ENCODE data around the gene MED8. TPM values are rescaled to one million over a fixed set of nuclear protein-coding genes. Genes with fewer than 3 reads are reported as not detected.
"Not testable (repeated sequence)": the region's sequence is repeated elsewhere in the genome, so short reads cannot be mapped to it uniquely, and the experiment has no call there.

Gene MED8
- total RNA-seq, 1 experiment from 2014 or later = 60.7 TPM

DNA sequence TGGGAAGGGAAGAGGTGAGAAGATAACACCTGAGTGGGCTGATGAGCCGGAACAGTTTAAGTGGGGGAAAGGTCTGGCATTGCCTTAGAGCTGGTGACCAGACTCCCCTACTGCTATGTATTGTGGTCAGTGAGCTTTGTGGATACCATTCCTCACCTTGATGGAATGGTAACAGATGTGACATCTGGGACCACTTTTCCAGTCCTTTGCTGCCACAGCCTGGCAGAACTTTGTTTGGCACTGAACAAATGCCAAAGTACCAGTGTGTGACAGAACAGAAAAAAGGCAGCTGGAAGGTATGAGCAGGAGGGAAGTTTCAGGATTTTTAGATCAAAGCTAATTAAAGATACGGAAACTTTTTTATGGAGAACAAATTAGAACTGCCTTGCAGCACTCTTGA is 6.2 kb downstream of the MED8 start:
- no peak for DNase-seq (ENCODE audit: low read depth in 1 of 2, low spot score in 2 of 2)
- Histone ChIP-seq H3K27me3 (replicated peaks) (no peaks in the 10 kb centered on the region), H3K9me3 (replicated peaks) (no peaks in the 10 kb centered on the region), H3K4me3 (no peak overlapping the region), H3K27ac (no peak overlapping the region), H3K36me3 (peaks cover 75% of the 10 kb centered on the region), H3K4me1 (replicated peaks) (peaks cover 9% of the 10 kb centered on the region)

DNA sequence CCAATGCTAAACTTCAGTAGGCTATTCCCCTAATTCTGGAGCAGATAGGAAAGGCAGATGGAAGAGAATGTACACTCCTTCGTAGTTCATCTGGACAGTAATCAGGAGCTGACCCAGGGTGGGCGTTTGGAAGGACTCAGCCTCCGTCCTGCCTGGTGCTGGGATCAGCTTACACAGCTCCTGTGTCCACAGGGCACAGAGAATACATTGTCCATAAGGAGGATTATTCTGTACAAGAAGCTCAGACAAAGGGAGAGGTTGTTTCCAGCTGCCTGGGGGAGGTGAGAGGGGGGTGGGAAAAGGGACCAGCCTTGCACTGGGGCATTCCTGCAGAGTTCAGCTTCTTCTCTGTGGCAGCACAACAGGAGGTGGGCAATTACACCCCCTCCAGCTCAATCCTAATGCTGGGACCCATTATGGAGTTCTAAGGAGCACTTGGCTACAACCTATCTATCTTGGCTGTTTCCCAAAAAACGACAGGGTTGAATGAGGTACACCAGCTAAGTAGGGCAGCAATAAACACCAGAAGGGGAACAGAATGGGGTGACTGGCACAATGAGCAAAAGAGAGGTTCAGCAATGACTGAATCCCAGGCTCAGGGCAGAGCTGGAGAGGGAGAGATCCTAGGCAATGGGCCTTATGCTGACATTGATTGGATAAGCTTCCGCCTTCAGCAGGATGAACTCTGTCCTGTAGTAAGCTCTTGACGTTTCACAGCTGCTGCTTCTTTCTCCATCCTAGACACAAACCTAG is 7.4 kb downstream of the MED8 start:
- H3K36me3 ChIP-seq = peaks cover 62% of the 10 kb centered on the region
- H3K27me3 ChIP-seq (replicated peaks) = no peaks in the 10 kb centered on the region
- H3K9me3 ChIP-seq (replicated peaks) = no peaks in the 10 kb centered on the region
- no peak overlapping the region for H3K27ac ChIP-seq
- DNase-seq (ENCODE audit: low read depth in 1 of 2, low spot score in 2 of 2) = no peak
- no peaks in the 10 kb centered on the region for H3K4me1 ChIP-seq (replicated peaks)
- H3K4me3 ChIP-seq = no peak overlapping the region

DNA sequence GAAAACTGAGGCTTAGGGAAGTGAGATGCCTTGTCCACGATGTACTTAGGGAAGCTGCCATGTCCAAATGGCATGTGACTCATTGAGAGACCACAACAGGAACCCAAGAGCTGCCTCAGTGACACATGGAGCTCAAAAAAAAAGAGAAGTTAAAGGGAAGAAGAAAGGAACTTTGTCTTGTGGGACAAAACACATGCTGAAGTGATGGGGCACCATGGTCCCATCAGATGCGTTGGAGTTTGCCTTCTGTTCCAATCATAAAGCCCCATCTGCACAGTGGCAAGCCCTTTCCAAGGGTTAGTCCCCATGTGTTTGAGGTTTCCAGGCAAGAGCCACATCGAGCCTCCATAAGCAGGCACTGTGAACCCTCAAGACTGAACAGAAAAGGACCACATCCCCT is 8.0 kb downstream of the MED8 start:
- no peaks in the 10 kb centered on the region for H3K4me1 ChIP-seq (replicated peaks)
- no peak overlapping the region for H3K4me3 ChIP-seq
- peaks cover 56% of the 10 kb centered on the region for H3K36me3 ChIP-seq
- H3K27ac ChIP-seq = no peak overlapping the region
- no peak for DNase-seq (ENCODE audit: low read depth in 1 of 2, low spot score in 2 of 2)
- H3K27me3 ChIP-seq (replicated peaks) = no peaks in the 10 kb centered on the region
- no peaks in the 10 kb centered on the region for H3K9me3 ChIP-seq (replicated peaks)

DNA sequence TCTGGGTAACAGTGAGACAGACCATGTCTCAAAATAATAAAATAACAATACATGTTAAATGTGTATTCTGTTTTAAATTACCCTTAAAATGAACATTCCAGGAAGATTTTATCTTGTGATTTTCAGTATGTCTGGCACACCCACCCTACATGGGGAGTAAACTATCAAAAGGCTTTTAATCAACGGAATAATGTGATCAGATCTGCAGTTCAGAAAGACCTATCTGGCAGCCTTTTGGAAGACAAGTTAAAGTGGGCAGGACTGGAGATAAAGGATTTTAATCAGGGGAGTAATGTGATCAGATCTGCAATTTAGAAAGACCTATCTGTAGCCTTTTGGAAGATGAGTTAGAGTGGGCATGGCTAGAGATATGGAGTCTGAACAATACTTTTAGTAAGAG is 10.1 kb downstream of the MED8 start:
- no peaks in the 10 kb centered on the region for H3K27me3 ChIP-seq (replicated peaks)
- no peak for DNase-seq (ENCODE audit: low read depth in 1 of 2, low spot score in 2 of 2)
- no peak overlapping the region for H3K4me3 ChIP-seq
- H3K36me3 ChIP-seq = peaks cover 40% of the 10 kb centered on the region
- no peak overlapping the region for H3K27ac ChIP-seq
- H3K4me1 ChIP-seq (replicated peaks) = no peaks in the 10 kb centered on the region
- H3K9me3 ChIP-seq (replicated peaks) = no peaks in the 10 kb centered on the region

DNA sequence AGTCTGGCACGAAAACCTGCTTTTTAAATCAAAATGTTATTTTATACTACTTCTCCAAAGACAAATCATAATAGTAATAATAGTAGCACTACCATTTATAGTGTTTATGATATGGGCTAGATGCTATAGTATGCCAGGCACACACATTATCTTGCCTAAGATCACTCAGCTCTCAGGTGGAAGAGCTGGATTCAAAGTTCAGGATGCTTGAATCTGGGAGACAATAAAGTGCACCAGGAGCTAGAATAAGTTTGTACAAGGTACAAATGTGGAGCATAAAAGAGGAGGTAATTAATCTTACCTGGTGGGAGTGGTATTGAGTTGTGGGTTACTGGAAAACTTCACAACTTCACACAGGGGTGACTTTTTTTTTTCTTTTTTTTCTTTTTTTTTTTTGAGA is 11.8 kb downstream of the MED8 start:
- no peak for DNase-seq (ENCODE audit: low read depth in 1 of 2, low spot score in 2 of 2)
- peaks cover 26% of the 10 kb centered on the region for H3K36me3 ChIP-seq
- peaks cover 12% of the 10 kb centered on the region for H3K4me1 ChIP-seq (replicated peaks)
- no peak overlapping the region for H3K4me3 ChIP-seq
- no peak overlapping the region for H3K27ac ChIP-seq
- no peaks in the 10 kb centered on the region for H3K27me3 ChIP-seq (replicated peaks)
- 0 out of 2 replicates have a peak, but pooled peaks cover under 1% of the 10 kb centered on the region for H3K9me3 ChIP-seq (replicated peaks)

DNA sequence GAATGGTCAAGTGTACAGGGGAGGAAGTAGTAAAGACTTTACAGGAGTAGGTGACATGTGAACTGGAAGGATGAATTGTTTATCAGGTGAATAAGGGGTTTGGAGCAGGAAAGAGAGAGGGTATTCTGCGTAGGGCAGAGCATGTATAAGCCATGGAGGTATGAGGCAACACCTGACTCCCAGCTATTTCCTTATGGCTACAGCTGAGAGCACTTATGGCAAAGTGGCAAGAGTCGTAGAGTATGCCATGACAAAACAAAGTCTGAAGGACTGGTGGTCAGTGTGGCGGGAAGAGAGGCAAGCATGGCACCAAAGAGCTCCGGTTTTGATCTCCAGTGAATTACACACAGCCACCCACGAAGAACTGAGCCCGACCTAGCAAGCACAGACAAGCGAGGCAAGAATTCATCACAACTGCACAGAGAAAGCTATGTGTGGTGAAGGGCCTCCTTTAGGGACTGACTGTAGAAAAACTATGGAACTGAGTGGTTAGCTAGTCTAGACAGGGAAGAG is 12.8 kb downstream of the MED8 start:
- Histone ChIP-seq H3K4me3 (no peak overlapping the region), H3K27ac (no peak overlapping the region), H3K36me3 (peaks cover 22% of the 10 kb centered on the region), H3K27me3 (replicated peaks) (no peaks in the 10 kb centered on the region), H3K9me3 (replicated peaks) (0 out of 2 replicates have a peak, but pooled peaks cover 3% of the 10 kb centered on the region), H3K4me1 (replicated peaks) (peaks cover 19% of the 10 kb centered on the region)
- no peak for DNase-seq (ENCODE audit: low read depth in 1 of 2, low spot score in 2 of 2)

DNA sequence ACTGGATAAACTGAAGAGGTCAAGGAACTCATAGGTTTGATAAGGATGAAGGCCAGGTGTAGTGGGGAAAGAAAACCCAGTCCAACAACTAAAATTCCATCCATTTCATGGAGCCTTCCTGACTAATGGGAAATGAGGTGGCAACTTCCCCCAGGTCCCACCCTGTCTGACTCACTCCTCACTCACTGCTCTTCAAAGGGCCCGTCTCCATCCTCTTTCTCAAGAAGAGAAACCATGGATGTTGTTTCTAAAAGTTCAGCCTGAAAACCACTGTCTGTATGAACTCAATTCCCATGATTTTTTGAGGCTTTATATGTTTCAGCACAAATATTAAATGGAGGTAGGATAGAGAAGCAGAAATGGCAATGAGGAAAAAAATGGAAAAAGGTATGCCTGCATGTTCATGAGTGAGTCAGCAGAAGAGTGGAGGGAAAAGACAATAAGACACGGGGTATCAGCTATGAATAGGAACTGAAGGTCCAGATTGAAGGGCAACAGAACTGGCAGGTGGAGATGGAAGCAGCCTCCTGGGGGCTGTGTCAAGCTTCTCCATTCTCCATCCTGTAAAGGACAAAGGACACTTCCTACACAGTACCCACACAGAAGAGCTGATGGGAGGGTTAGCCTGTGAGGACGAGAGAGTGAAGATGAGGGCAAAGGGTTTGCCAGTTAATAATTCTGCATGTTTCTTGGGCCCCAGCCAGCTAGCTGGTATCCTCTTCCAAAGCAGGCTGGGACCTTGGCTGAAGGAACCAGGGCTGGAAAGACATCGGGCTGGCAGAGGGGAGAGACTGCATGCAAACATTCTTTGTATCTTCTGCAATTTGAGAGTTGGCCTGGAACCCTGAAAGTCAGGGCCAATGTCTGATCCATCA is 16.3 kb downstream of the MED8 start:
- Histone ChIP-seq H3K4me1 (replicated peaks) (peaks cover 28% of the 10 kb centered on the region), H3K9me3 (replicated peaks) (0 out of 2 replicates have a peak, but pooled peaks cover 3% of the 10 kb centered on the region), H3K27ac (peak overlapping the region; percentile 37), H3K27me3 (replicated peaks) (no peaks in the 10 kb centered on the region), H3K4me3 (no peak overlapping the region), H3K36me3 (peaks cover 24% of the 10 kb centered on the region)
- peak; percentile 67 to 68 for DNase-seq (ENCODE audit: low read depth in 1 of 2, low spot score in 2 of 2)

DNA sequence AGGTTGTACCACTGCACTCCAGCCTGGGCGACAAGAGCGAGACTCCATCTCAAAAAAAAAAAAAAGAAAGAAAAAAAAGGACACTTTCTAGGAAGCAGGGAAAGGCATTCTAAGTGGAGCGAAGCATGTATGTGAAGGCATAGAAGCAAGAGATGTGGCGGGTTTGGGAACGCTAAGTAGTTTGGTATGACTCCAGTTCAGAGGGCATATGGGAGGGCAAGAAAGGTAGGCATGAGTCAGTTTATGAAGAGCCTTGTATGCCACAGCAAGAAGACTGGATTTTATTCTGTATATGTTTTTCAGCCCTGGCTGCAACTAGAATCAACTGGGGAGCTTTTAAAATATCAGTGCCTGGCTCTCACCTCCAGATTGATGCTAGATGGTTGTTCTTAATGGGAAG is 17.4 kb downstream of the MED8 start:
- 0 out of 2 replicates have a peak, but pooled peaks cover 3% of the 10 kb centered on the region for H3K9me3 ChIP-seq (replicated peaks)
- H3K4me1 ChIP-seq (replicated peaks) = peaks cover 31% of the 10 kb centered on the region
- H3K36me3 ChIP-seq = peaks cover 26% of the 10 kb centered on the region
- H3K4me3 ChIP-seq = no peak overlapping the region
- peak overlapping the region; percentile 37; the same call in 1 of the 2 replicates for H3K27ac ChIP-seq
- no peaks in the 10 kb centered on the region for H3K27me3 ChIP-seq (replicated peaks)
- no peak for DNase-seq (ENCODE audit: low read depth in 1 of 2, low spot score in 2 of 2)

DNA sequence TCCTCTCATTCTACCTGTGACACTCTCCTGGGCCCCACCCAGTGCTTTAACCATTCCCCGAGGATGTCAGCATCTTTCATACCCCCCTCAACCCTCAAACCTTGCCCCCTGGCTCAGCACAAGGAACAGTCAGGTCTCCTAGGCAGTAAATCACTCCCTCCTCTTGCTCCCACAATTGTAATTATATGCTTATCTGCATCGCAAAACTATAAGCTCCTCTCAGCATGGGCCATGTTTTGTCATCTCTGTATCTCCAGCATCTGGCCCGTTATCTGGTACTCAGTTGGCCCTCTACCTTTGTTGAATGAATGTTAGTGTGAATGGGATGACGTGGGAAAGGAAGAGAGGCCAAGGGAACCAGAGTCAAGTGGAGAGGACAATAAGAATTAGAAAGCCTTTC is 19.0 kb downstream of the MED8 start:
- Histone ChIP-seq H3K9me3 (replicated peaks) (0 out of 2 replicates have a peak, but pooled peaks cover 3% of the 10 kb centered on the region), H3K27me3 (replicated peaks) (no peaks in the 10 kb centered on the region), H3K27ac (no peak overlapping the region), H3K4me3 (no peak overlapping the region), H3K4me1 (replicated peaks) (peaks cover 42% of the 10 kb centered on the region), H3K36me3 (peaks cover 42% of the 10 kb centered on the region)
- no peak for DNase-seq (ENCODE audit: low read depth in 1 of 2, low spot score in 2 of 2)

DNA sequence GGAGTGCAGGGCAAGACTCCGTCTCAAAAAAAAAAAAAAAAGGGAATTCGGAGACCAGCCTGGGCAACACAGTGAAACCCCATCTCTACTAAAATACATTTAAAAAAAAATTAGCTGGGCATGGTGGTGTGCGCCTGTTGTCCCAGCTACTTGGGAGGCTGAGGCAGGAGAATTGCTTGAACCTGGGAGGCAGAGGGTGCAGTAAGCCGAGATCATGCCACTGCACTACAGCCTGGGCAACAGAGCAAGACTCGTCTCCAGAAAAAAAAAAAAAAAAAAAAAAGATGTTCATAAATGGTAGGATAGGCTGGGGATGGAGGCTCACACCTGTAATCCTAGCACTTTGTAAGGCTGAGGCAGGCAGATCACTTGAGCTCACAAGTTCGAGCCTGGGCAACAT is 19.8 kb downstream of the MED8 start:
- peaks cover 42% of the 10 kb centered on the region for H3K4me1 ChIP-seq (replicated peaks)
- DNase-seq (ENCODE audit: low read depth in 1 of 2, low spot score in 2 of 2); H3K27me3 ChIP-seq (replicated peaks); H3K4me3 ChIP-seq; H3K27ac ChIP-seq; H3K9me3 ChIP-seq (replicated peaks): not testable (repeated sequence)
- peaks cover 45% of the 10 kb centered on the region for H3K36me3 ChIP-seq

DNA sequence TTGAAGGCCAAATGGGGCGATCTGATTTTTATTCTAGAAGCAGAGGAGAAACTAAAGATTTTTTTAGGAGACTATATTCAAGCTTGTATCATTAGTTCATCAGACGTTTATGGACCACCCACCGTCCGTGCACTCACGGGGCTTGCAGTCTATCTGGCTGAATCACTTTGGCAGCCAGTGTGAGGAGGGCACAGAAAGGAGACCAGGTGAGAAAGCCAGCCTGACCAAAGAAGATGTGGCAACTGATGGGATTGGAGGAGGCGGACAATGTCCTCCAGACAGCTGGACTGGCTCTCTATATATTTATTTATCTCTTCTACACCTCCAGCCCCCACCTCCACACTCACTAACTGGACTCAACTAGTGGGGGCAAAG is 21.0 kb downstream of the MED8 start:
- Histone ChIP-seq H3K27ac (peak overlapping the region; percentile 96), H3K36me3 (peaks cover 54% of the 10 kb centered on the region), H3K9me3 (replicated peaks) (0 out of 2 replicates have a peak, but pooled peaks cover 3% of the 10 kb centered on the region), H3K4me3 (peak overlapping the region; percentile 70), H3K27me3 (replicated peaks) (no peaks in the 10 kb centered on the region), H3K4me1 (replicated peaks) (peaks cover 39% of the 10 kb centered on the region)
- DNase-seq (ENCODE audit: low read depth in 1 of 2, low spot score in 2 of 2) = peak in 1 of 2 experiments; percentile 61

DNA sequence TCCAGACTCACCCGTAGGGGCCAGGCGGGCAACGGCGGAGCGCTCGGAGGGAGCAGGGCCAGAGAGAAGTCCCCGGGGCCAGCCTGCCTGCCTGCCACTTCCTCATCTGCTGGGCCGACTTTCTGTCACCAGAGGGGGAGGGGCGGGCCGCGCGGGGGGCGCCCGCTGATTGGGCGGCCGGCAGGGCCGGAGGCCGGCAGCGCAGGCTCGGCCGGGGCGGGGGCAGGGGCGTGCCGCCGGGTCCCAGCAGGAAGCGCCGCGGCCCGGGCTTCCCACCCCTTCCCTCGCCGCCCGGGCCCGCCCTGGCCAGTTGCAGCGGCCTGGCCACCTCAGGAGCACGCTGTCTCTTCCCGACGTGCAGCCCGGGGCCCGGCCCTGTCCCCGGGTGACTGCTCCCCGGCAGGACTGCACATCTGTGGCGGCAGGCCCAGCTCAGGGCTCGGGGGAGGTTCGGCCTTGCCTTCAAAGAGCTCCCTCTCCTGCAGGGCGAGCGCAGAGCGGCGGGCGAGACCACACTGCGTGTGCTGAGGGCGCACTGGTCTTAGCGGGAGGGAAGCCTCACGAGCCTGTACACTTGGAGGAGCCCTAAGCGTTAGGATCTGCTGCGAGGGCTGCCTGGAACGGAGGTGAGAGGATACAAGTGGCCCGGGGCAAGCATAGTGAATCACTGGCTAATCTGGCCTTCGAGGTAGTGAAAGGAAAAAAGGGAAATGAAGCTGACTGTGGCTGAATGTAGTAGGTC is 21.5 kb downstream of the MED8 start, which contains the start of gene ELOVL1:
Gene ELOVL1 (minus strand): TSS at position 108 of the 742 bp plus-strand sequence. CDS start 2,402 bp downstream, outside the sequence.
- peak; percentile 94 to 95 for DNase-seq (ENCODE audit: low read depth in 1 of 2, low spot score in 2 of 2)
- H3K27ac ChIP-seq = peak within 1 kb of the TSS; percentile 96
- H3K4me1 ChIP-seq (replicated peaks) = peaks cover 36% of the 10 kb centered on the region
- H3K27me3 ChIP-seq (replicated peaks) = no peaks in the 10 kb centered on the region
- H3K9me3 ChIP-seq (replicated peaks) = 0 out of 2 replicates have a peak, but pooled peaks cover 3% of the 10 kb centered on the region
- peak within 1 kb of the TSS; percentile 70 for H3K4me3 ChIP-seq
- H3K36me3 ChIP-seq = peaks cover 60% of the 10 kb centered on the region
